ENCODE results near the gene TRAPPC5.

GRCh38 chr19:7685546-7686445, 5.2 kb downstream of the TRAPPC5 start:
- TF ChIP-seq POLR2A (IDR thresholded peaks at IDR 0.05; ENCODE audit: low read depth, low read length) (peak; percentile 21; the same call in 1 of the 2 replicates), POLR2AphosphoS5 (IDR thresholded peaks at IDR 0.05; ENCODE audit: low read depth, low read length) (no peak), TAF1 (IDR thresholded peaks at IDR 0.05; ENCODE audit: low read depth, low read length) (no peak)

Measured in GM12891 (cell line).